GM23248 (cell line): ENCODE results near the gene MXRA8. TPM values are rescaled to one million over a fixed set of nuclear protein-coding genes. Genes with fewer than 3 reads are reported as not detected.

Experiments used
- DNase-seq: peaks from one replicate; pipeline ENCODE4 v3.0.0-alpha.2; 2015
- H2AFZ ChIP-seq: fragments of 200-600 bp; sonication (generic); 2 replicates; pipeline ENCODE4 v1.6.1; 2016; ENCODE audit warnings: antibody characterized with exemption
- H3F3A ChIP-seq: fragments of 200-600 bp; sonication (generic); 2 replicates; pipeline ENCODE4 v1.6.1; 2016; ENCODE audit warnings: mild to moderate bottlenecking, antibody characterized with exemption, mixed run types; ENCODE audit not compliant: insufficient read depth
- H3K27ac ChIP-seq: fragments of 200-600 bp; sonication (generic); 2 replicates; pipeline ENCODE4 v1.5.1; 2016; ENCODE audit warnings: mild to moderate bottlenecking
- H3K27me3 ChIP-seq: fragments of 200-600 bp; sonication (generic); replicated peaks from 2 replicates; pipeline ENCODE4 v1.6.1; 2016; ENCODE audit warnings: mild to moderate bottlenecking; ENCODE audit not compliant: insufficient read depth
- H3K36me3 ChIP-seq: fragments of 200-600 bp; sonication (generic); 2 replicates; pipeline ENCODE4 v1.6.1; 2016; ENCODE audit warnings: low read depth, mild to moderate bottlenecking
- H3K4me1 ChIP-seq: fragments of 200-600 bp; sonication (generic); 2 replicates; pipeline ENCODE4 v1.6.1; 2016; ENCODE audit warnings: mild to moderate bottlenecking; ENCODE audit not compliant: insufficient read depth
- H3K4me2 ChIP-seq: fragments of 200-600 bp; sonication (generic); one replicate; pipeline ENCODE4 v1.6.1; 2016; ENCODE audit warnings: mild to moderate bottlenecking; ENCODE audit not compliant: unreplicated experiment
- H3K4me3 ChIP-seq: fragments of 200-600 bp; sonication (generic); 2 replicates; pipeline ENCODE4 v1.5.1; 2016; ENCODE audit warnings: mild to moderate bottlenecking
- H3K79me2 ChIP-seq: fragments of 200-600 bp; sonication (generic); 2 replicates; pipeline ENCODE4 v1.6.1; 2016; ENCODE audit warnings: mild to moderate bottlenecking; ENCODE audit not compliant: insufficient read depth
- H3K9ac ChIP-seq: fragments of 200-600 bp; sonication (generic); 2 replicates; pipeline ENCODE4 v1.6.1; 2016; ENCODE audit warnings: mild to moderate bottlenecking
- H3K9me2 ChIP-seq: fragments of 200-600 bp; sonication (generic); 2 replicates; pipeline ENCODE4 v1.6.1; 2016; ENCODE audit warnings: mixed run types, mild to moderate bottlenecking, moderate library complexity; ENCODE audit not compliant: insufficient read depth
- H3K9me3 ChIP-seq: fragments of 200-600 bp; sonication (generic); one replicate; pipeline ENCODE4 v1.6.1; 2017; ENCODE audit warnings: low read depth
- H4K20me1 ChIP-seq: fragments of 200-600 bp; sonication (generic); 2 replicates; pipeline ENCODE4 v1.6.0; 2016; ENCODE audit not compliant: insufficient read depth
- EZH2 ChIP-seq: fragments of 200-600 bp; sonication (generic); IDR thresholded peaks from 2 replicates; pipeline ENCODE4 v1.6.1; 2018; ENCODE audit warnings: antibody characterized with exemption, mild to moderate bottlenecking; ENCODE audit not compliant: insufficient read depth, poor library complexity, severe bottlenecking
- EZH2phosphoT487 ChIP-seq: fragments of 200-600 bp; sonication (generic); IDR thresholded peaks from 2 replicates; pipeline ENCODE4 v1.6.1; 2018; ENCODE audit warnings: antibody characterized with exemption, moderate library complexity, mild to moderate bottlenecking, low read depth; ENCODE audit not compliant: insufficient read depth
- WGBS, 2 experiments: methylation state at CpG; one replicate each; pipeline ENCODE4 v1.1.6; 2015 to 2017; ENCODE audit warnings: low lambda C conversion rate in 2 of 2, low coverage in 1 of 2; ENCODE audit errors: missing lambda C conversion rate in 2 of 2; 5-methylcytosine and 5-hydroxymethylcytosine counted together
- in situ Hi-C: fragments of 300-500 bp; cut with MboI; formaldehyde crosslinking; loops from 2 replicates; pipeline ENCODE4 v1.15.0; 2020
- polyA plus RNA-seq: library from polyadenylated mRNA; unstranded; fragments of >200 nt; fragmentation: Nextera tagmentation; extraction: Ambion mirVana; gene quantifications from 2 replicates; pipeline ENCODE4 v1.2.1, GENCODE V29; 2016
- total RNA-seq: library from RNA; depleted of rRNA; stranded (reverse); fragments of >200 nt; shearing (Covaris generic); gene quantifications from 2 replicates; pipeline ENCODE4 v1.2.3, GENCODE V29; 2014; rRNA removed

MXRA8 gene, protein sequence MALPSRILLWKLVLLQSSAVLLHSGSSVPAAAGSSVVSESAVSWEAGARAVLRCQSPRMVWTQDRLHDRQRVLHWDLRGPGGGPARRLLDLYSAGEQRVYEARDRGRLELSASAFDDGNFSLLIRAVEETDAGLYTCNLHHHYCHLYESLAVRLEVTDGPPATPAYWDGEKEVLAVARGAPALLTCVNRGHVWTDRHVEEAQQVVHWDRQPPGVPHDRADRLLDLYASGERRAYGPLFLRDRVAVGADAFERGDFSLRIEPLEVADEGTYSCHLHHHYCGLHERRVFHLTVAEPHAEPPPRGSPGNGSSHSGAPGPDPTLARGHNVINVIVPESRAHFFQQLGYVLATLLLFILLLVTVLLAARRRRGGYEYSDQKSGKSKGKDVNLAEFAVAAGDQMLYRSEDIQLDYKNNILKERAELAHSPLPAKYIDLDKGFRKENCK
- 1,040 and 1,228 TPM in 2 replicates for total RNA-seq
- polyA plus RNA-seq, result 584 and 609 TPM in 2 replicates

DNA sequence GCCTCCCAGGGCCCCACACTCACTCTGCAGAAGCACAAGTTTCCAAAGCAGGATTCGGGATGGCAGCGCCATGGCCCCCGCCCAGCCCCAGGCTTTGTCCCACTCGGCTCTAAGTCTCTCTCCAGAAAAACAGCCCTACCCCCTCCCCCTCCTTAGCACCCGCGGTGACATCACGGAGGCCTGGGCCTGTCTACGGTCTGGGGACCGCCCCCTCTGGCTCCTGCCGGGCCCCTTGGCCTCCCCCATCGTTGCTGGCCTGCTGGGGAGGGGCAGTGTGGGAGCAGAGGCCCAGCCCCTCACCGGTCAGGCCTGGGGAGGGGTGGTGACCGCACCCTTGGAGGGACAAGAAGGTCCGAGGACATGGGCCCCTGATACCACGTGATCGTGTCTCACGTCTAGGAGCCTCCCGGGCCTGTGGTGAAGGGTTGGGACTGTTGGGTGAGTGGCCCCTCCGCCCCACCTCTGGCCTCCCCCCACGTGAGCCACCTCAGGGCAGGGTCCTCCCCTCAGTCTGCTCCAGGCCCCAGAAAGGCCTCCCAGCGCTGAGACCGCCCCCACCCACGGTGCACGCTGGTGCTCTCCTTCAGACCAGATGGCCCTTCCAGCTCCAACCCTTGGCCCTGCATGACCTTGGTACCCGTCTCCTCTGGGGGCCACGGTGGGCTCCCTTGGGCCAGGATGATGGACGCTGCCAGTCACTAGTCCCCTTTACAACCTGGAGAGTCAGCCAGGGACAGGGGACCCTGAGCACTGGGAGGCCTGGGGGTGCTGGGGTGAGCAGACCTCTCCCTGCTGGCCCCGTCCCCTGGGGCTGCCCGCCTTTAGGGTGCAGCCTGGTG lies at the start of gene MXRA8:
MXRA8 (minus strand) TSS at position 123 of the 839 bp plus-strand sequence; CDS start at position 72, 51 bp downstream.
- H3K9ac ChIP-seq, result peak within 1 kb of the TSS; percentile 96

DNA sequence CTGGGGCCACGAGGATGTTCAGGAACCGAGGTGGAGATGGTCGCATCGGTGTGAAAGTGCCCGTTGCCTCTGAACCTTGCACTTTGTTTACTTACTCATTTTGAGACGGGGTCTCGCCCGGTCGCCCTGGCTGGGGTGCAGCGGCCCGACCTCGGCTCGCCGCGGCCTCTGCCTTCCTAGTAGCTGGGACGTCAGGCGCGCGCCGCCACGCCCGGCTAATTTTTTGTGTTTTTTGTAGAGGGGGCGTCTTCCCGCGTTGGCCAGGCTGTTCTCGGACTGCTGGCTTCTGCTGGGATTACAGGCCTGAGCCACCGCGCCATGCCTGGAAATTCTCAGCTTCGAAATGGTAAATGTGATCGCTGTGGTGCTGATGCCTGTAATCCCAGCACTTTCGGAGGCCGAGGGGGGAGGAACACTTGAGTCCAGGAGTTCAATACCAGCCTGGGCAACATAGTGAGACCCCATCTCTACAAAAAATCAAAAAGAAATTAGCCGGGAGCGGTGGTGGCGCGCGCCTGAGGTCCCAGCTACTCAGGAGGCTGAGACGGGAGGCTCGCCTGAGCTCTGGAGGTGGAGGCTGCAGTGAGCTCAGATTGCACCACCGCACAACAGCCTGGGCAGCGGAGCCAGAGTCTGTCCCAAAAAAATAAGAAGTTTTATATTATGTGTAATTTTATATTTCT lies 49.4 kb upstream of the MXRA8 start:
- peak overlapping the region; percentile 82 for H2AFZ ChIP-seq
- H4K20me1 ChIP-seq, result 0 out of 2 replicates have a peak, but pooled peaks cover 3% of the 10 kb centered on the region
- no peaks in the 10 kb centered on the region for H3K27me3 ChIP-seq
- H3K9me2 ChIP-seq, result no peaks in the 10 kb centered on the region
- in situ Hi-C loops, result no loop called here
- 0 out of 2 replicates have a peak, but pooled peaks cover 5% of the 10 kb centered on the region for H3K36me3 ChIP-seq
- peak overlapping the region; percentile 80 for H3K4me2 ChIP-seq
- peak overlapping the region; percentile 90 for H3K4me3 ChIP-seq
- H3K9me3 ChIP-seq, result no peaks in the 10 kb centered on the region
- H3K9ac ChIP-seq, result peak overlapping the region; percentile 96
- peaks cover 17% of the 10 kb centered on the region for H3F3A ChIP-seq
- peak; percentile 76 for DNase-seq
- peaks cover 67% of the 10 kb centered on the region for H3K79me2 ChIP-seq
- H3K4me1 ChIP-seq, result peaks cover 17% of the 10 kb centered on the region
- peak overlapping the region; percentile 70 for H3K27ac ChIP-seq
- WGBS, 2 experiments, result 11 to 14% methylated on average over 35 to 41 of the region's 41 CpGs
- TF ChIP-seq EZH2 (no peak), EZH2phosphoT487 (no peak)

More for the DNA sequence above, at the start of gene MXRA8:
- H3K79me2 ChIP-seq, result peaks cover 57% of the 10 kb centered on the region
- TF ChIP-seq EZH2phosphoT487 (no peak), EZH2 (no peak)
- peaks cover 36% of the 10 kb centered on the region for H3K4me1 ChIP-seq
- WGBS, 2 experiments, result 2 to 4% methylated on average over 21 to 23 of the region's 29 CpGs
- no peaks in the 10 kb centered on the region for H3K9me2 ChIP-seq
- peak within 1 kb of the TSS; percentile 80 for H3K4me2 ChIP-seq
- H3K27ac ChIP-seq, result peak within 1 kb of the TSS; percentile 99
- H2AFZ ChIP-seq, result no peak within 1 kb of the TSS
- no peaks in the 10 kb centered on the region for H3K27me3 ChIP-seq
- peaks cover 6% of the 10 kb centered on the region; the same call in 1 of the 2 replicates for H3K36me3 ChIP-seq
- in situ Hi-C loops, result no loop called here
- no peaks in the 10 kb centered on the region for H3K9me3 ChIP-seq
- DNase-seq, result peak; percentile 94
- peaks cover 34% of the 10 kb centered on the region for H3F3A ChIP-seq
- no peaks in the 10 kb centered on the region; the same call in 1 of the 2 replicates for H4K20me1 ChIP-seq
- peak within 1 kb of the TSS; percentile 94 for H3K4me3 ChIP-seq

DNA sequence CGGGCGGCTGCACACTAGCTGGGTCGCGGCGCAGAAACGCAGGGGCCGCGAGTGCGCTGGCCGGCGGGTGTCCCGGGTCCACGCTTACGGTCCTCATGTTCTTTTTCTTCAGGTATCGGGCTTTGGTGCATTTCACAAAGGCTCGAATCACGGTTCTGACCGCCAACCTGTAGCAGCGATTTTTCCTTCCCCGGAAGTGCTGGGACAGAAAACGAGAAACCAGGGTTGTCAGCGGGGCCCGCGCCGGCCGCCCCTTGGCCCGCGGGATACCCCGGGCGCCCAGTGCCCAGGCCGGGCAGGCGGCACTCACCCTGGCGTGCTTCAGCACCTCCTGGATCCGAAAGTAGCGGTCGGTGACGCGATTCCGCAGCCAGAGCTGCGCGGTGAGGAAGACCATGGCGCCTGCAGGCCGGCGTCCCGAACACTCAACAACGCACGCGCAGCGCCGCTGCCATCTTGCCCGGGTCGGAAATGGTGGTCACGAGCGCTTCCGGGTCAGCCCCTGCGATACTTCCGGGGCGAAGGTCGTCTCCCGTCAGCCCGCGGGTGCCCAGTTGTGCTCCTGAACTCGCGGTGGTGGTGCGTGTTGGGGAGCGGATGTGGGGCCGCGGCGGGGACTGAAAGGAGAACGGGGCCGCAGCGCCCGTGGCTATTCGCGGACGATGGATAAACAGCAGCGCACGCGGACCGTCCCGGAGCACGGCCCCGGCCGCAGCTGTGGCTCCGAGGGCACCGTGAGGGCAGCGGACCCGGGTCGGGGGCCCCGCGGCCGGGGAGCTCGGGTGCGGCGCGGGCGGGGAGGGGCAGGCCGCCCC lies 48.7 kb upstream of the MXRA8 start, which contains the start of gene MRPL20:
MRPL20 (minus strand) TSS at position 473 of the 815 bp plus-strand sequence; CDS start at position 397, 76 bp downstream.
- 1% methylated on average over 57 to 92 of the region's 98 CpGs for WGBS, 2 experiments
- Histone ChIP-seq H3K4me1 (peaks cover 17% of the 10 kb centered on the region), H3K79me2 (peaks cover 74% of the 10 kb centered on the region), H2AFZ (peak within 1 kb of the TSS; percentile 82), H3K4me2 (peak within 1 kb of the TSS; percentile 80), H3K27me3 (no peaks in the 10 kb centered on the region), H3F3A (peaks cover 24% of the 10 kb centered on the region), H3K9ac (peak within 1 kb of the TSS; percentile 96), H3K9me2 (no peaks in the 10 kb centered on the region), H3K9me3 (no peaks in the 10 kb centered on the region), H3K27ac (peak within 1 kb of the TSS; percentile 70), H3K4me3 (peak within 1 kb of the TSS; percentile 90), H3K36me3 (0 out of 2 replicates have a peak, but pooled peaks cover 5% of the 10 kb centered on the region), H4K20me1 (0 out of 2 replicates have a peak, but pooled peaks cover 3% of the 10 kb centered on the region)
- TF ChIP-seq EZH2phosphoT487, result no peak
- peak; percentile 97 for DNase-seq
- in situ Hi-C loops, result no loop called here
